GM19193 (cell line): ENCODE results near the gene MARCHF2.

Experiments used
- POLR2A ChIP-seq: IDR thresholded peaks from 4 replicates; pipeline ENCODE4 v1.6.1; 2011; ENCODE audit not compliant: insufficient read depth, insufficient read length; ENCODE audit errors: extremely low read depth

The MARCHF2 gene

GRCh38 chr19:8459520-8460270 lies 46.6 kb downstream of the MARCHF2 start:
- TF ChIP-seq POLR2A: no peak

DNA sequence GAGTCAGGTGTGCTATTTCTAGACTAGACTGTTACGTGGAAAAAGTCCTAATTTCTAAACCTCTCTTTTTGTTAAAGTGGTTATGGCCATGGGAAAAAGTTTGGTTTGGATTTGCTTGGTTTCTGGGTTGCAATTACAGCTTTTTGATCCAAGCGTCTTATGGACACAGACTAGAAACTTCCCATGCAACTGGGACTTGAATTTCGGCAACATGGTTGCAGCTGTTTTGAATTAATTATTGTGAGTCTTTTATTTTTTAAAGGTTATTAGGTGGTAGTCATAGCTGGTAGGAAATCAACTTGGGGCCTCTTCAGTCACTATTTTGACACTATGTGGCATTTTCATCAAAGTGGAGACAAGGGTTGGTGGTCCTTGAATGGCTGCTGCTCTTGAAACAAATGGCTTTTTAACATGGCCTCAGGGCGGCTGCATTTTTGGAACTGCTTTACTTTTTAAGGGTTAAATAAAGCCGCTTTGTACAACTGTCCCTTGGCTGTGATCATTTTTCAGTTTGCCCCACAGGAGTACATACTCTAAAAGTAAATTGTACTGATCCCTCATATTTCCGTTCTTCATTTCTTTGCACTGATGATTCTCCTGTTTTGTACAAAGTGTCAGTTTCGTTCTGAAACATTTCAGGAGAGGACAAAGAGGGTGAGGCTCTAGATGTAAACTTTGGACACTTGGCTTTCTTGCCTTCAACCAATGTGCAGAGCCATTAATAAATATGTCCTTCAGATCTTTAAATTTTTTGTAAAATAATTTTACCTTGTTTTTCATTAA lies 47.6 kb downstream of the MARCHF2 start:
- TF ChIP-seq POLR2A: no peak

GRCh38 chr19:8461376-8461775 lies 48.3 kb downstream of the MARCHF2 start:
- no peak for TF ChIP-seq POLR2A

DNA sequence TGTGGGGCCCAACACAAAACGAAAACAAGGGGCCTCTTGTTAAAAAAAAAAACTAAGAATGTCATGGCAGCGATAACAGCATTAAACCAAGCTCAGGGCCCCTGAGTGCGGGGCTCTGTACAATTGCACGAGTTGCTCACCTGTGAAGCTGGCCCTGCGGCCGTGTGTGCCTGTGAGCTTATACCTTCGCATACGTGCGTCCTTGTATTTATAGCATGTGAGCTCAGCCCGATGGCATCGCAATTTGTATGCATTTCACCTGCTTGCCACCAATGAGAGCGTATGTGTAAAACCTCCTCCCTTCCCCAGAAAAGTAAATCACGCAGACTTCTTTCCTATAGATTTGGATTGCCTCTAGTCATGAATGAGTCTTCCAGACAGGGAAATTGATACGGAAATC lies 48.8 kb downstream of the MARCHF2 start:
- no peak for TF ChIP-seq POLR2A

- TF ChIP-seq POLR2A: no peak
Observed at GRCh38 chr19:8462571-8462970, 49.5 kb downstream of the MARCHF2 start.

GRCh38 chr19:8463365-8463764 lies 50.3 kb downstream of the MARCHF2 start:
- no peak for TF ChIP-seq POLR2A

DNA sequence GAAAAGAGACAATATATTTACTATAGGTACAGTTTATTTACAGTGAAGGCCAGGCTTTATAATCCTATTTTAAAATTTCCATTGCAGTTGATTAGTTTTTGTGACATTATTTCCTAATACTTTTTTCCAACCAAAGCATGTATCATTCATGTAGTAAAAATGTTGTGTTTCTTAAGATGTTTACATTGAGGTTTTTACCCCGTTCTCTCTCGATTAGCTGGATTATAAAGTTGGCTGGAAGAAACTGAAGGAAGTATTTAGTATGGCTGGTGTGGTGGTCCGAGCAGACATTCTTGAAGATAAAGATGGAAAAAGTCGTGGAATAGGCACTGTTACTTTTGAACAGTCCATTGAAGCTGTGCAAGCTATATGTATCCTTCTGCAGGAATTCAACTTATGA lies 52.9 kb downstream of the MARCHF2 start:
- no peak for TF ChIP-seq POLR2A

DNA sequence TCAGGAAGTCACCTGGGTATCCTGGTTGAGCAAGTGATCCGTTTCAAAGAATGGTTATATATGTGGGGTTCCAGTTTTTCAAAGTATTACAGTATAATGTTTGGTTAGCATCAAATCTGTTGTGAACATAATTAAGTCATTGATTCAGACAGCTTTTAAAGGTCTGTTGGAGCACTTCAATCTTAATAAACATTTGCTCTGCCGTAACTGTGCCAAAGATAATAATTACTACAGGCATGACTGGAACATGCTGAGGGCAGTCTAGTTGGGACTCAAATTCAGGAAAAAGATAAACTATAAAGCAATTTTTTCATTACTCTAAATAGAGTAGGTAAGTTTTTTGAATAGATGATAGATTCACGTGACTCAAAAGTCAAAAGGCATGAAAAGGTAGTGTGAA lies 55.0 kb downstream of the MARCHF2 start:
- no peak for TF ChIP-seq POLR2A

DNA sequence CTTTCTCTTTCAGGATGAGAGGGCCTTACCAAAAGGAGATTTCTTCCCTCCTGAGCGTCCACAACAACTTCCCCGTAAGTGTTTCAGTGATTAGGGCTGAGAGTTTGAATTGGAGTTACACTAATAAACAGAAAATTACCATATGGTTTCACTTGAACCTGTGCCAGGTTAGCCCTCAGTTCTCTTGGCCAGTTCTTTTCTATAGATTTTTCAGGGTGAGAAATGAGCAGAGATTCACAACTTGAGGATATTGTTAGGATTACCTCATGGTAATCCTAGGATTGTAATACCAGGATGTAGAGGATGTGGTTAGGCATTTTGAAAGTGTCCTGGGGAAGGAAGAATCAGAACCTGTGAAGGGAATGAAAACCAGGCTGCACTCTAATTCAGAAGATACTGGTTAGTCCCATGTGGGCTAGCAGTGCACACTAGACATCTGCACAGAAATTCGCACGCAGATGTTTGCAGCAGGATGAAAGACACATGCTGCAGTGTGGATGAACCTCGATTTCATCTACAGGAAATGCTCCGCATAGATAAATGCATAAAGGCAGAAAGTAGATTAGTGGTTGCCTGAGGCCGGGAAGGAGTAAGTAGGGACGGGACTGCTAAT lies 55.8 kb downstream of the MARCHF2 start:
- no peak for TF ChIP-seq POLR2A

GRCh38 chr19:8469613-8470368 lies 56.7 kb downstream of the MARCHF2 start:
- no peak for TF ChIP-seq POLR2A

DNA sequence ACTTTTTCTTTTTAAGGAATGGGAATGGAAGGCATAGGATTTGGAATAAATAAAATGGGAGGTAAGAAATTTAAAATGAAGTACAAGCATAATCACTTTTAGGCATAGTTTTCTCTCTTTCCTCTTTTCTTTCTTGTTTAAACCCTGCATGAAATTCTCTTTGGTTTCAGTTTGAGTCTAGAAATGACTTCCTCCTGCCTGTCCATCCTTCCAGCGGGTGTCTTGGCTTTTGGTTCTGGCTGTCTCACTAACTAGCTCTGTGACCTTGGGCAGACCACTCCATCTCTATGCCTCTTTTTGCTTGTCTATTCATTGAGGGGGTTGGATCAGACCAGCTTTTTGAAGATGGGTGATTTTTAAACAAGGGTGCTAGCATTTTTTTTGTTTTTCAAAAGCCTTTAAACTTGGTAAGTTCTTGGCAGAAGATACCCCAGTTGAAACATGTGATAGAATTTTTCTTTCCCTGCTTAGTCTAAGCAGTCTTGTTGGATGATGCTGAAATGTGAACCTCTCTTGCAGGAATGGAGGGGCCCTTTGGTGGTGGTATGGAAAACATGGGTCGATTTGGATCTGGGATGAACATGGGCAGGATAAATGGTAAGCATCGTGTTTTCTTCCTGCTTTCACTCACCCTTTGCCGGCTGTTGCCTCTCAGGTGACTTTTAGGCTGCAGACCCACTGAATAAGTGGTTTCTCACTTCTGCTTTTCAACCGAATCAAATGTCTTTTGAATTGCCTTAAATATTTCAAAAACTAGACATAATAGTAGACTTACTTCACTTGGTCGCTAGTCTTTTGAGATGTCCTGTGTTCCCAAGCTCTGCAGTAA lies 60.8 kb downstream of the MARCHF2 start:
- no peak for TF ChIP-seq POLR2A

GRCh38 chr19:8475005-8475404 lies 61.9 kb downstream of the MARCHF2 start:
- no peak for TF ChIP-seq POLR2A

GRCh38 chr19:8476524-8476923 lies 63.4 kb downstream of the MARCHF2 start:
- TF ChIP-seq POLR2A: no peak

DNA sequence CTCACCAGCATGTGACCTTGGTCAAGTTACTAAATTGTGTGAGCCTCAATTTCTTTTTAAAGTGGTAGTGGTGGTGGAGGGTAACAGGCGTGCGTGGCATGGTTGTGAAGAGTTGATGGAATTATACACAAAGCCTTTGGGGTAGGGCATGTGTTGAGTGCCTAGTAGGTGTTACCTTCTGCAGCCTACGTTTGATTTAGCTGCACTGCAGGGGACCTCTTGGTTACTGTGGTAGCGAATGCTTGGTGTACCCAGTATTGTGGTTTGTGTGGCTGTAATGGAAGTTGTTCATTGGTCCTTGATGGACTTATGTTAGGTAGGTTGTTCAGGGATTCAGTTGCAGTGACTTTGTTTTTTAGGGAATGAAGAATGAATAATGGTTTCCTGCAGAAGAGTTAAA lies 64.8 kb downstream of the MARCHF2 start:
- TF ChIP-seq POLR2A: no peak
